ENCODE data around the gene UNC119. TPM values are rescaled to one million over a fixed set of nuclear protein-coding genes. Genes with fewer than 3 reads are reported as not detected.

Gene UNC119
- total RNA-seq, 1 experiment from 2014 or later = 44.7 TPM

DNA sequence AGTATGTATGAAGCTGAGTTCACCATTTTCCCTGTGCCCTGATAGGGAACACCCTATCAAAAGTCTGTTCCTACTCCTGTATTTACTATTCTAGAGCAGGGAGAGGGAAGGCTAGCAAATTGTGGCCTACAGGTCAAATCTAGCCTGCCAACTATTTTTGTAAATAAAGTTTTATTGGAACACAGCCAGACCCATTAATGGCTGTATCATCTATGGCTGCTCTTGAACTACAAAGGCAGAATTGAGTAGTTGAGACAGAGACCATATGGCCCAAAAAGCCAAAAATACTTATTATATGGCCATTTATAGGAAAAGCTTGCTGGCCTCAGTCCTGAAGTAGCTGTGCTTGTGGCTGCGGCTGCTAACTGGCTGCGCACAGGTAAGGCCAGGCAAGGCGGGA, 28.5 kb upstream of the UNC119 start:
- Histone ChIP-seq H3K27me3 (ENCODE audit: control insufficient read depth, insufficient read depth, low read length) (no peaks in the 10 kb centered on the region), H3K27ac (ENCODE audit: low read length) (no peak overlapping the region), H3K9me3 (ENCODE audit: control insufficient read depth, insufficient read depth, low read depth, low read length) (no peaks in the 10 kb centered on the region), H3K4me1 (ENCODE audit: control insufficient read depth, insufficient read depth, low read length) (peaks cover 5% of the 10 kb centered on the region; the same call in 1 of the 2 replicates), H3K4me3 (ENCODE audit: low read depth in 2 of 2, low read length in 2 of 2) (no peak overlapping the region), H3K36me3 (ENCODE audit: control insufficient read depth, insufficient read depth, low read length) (peaks cover 20% of the 10 kb centered on the region)
- in situ Hi-C loops (cut with HindIII; ENCODE audit: low pct_unique_long_range_greater_than_20kb, low sequenced_read_pairs) (no loop called here), intact Hi-C loops (cut with micrococcal nuclease; ENCODE audit: unreplicated experiment) (no loop called here)
- ATAC-seq (no peak), DNase-seq (ENCODE audit: low read depth, low spot score) (no peak)
- no TSS peak for BruUV-seq (replicated peaks)
- TF ChIP-seq SIN3A (IDR thresholded peaks at IDR 0.05; ENCODE audit: borderline replicate concordance, insufficient read depth, low read depth, low read length) = no peak
- TF ChIP-seq, protein P1, sequence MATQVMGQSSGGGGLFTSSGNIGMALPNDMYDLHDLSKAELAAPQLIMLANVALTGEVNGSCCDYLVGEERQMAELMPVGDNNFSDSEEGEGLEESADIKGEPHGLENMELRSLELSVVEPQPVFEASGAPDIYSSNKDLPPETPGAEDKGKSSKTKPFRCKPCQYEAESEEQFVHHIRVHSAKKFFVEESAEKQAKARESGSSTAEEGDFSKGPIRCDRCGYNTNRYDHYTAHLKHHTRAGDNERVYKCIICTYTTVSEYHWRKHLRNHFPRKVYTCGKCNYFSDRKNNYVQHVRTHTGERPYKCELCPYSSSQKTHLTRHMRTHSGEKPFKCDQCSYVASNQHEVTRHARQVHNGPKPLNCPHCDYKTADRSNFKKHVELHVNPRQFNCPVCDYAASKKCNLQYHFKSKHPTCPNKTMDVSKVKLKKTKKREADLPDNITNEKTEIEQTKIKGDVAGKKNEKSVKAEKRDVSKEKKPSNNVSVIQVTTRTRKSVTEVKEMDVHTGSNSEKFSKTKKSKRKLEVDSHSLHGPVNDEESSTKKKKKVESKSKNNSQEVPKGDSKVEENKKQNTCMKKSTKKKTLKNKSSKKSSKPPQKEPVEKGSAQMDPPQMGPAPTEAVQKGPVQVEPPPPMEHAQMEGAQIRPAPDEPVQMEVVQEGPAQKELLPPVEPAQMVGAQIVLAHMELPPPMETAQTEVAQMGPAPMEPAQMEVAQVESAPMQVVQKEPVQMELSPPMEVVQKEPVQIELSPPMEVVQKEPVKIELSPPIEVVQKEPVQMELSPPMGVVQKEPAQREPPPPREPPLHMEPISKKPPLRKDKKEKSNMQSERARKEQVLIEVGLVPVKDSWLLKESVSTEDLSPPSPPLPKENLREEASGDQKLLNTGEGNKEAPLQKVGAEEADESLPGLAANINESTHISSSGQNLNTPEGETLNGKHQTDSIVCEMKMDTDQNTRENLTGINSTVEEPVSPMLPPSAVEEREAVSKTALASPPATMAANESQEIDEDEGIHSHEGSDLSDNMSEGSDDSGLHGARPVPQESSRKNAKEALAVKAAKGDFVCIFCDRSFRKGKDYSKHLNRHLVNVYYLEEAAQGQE (IDR thresholded peaks at IDR 0.05; ENCODE audit: insufficient read depth in 1 of 2, low read depth in 2 of 2, low read length in 1 of 2) = no peak
- TF ChIP-seq, protein P2, sequence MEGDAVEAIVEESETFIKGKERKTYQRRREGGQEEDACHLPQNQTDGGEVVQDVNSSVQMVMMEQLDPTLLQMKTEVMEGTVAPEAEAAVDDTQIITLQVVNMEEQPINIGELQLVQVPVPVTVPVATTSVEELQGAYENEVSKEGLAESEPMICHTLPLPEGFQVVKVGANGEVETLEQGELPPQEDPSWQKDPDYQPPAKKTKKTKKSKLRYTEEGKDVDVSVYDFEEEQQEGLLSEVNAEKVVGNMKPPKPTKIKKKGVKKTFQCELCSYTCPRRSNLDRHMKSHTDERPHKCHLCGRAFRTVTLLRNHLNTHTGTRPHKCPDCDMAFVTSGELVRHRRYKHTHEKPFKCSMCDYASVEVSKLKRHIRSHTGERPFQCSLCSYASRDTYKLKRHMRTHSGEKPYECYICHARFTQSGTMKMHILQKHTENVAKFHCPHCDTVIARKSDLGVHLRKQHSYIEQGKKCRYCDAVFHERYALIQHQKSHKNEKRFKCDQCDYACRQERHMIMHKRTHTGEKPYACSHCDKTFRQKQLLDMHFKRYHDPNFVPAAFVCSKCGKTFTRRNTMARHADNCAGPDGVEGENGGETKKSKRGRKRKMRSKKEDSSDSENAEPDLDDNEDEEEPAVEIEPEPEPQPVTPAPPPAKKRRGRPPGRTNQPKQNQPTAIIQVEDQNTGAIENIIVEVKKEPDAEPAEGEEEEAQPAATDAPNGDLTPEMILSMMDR (IDR thresholded peaks at IDR 0.05) = no peak
- TF ChIP-seq TCF7L2 (IDR thresholded peaks at IDR 0.05; ENCODE audit: low read depth, low read length) = no peak
- ChIA-PET CTCF (no interaction called here), POLR2A (no interaction called here)

DNA sequence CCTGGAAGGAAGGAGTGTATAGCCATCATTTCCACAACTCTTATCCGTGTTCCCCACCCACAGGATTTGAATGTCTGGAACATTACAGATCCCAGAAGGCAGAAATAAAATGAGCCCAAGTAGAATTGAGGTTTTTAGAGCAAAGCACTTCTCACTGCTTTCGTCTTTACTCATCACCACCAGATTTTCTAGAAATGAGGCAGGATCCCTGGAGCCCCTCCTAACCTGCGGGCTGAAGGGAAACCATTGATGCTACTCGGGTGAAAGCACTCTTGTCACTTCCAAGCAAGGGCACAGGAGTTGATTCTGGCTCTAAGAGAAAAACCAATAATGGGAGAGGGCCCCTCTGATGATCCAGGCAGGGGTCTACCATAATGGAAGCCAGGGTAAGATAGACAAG, 27.1 kb upstream of the UNC119 start:
- H3K27me3 ChIP-seq (ENCODE audit: control insufficient read depth, insufficient read depth, low read length) = no peaks in the 10 kb centered on the region
- ChIA-PET CTCF (no interaction called here), POLR2A (no interaction called here)
- in situ Hi-C loops (cut with HindIII; ENCODE audit: low pct_unique_long_range_greater_than_20kb, low sequenced_read_pairs) = no loop called here
- H3K4me3 ChIP-seq (ENCODE audit: low read depth in 2 of 2, low read length in 2 of 2) = no peak overlapping the region
- BruUV-seq (replicated peaks) = no TSS peak
- H3K9me3 ChIP-seq (ENCODE audit: control insufficient read depth, insufficient read depth, low read depth, low read length) = no peaks in the 10 kb centered on the region
- ATAC-seq (no peak), DNase-seq (ENCODE audit: low read depth, low spot score) (no peak)
- peaks cover 17% of the 10 kb centered on the region for H3K36me3 ChIP-seq (ENCODE audit: control insufficient read depth, insufficient read depth, low read length)
- intact Hi-C loops (cut with micrococcal nuclease; ENCODE audit: unreplicated experiment) = no loop called here
- no peak overlapping the region for H3K27ac ChIP-seq (ENCODE audit: low read length)
- no peak for TF ChIP-seq TCF7L2 (IDR thresholded peaks at IDR 0.05; ENCODE audit: low read depth, low read length)
- TF ChIP-seq SIN3A (IDR thresholded peaks at IDR 0.05; ENCODE audit: borderline replicate concordance, insufficient read depth, low read depth, low read length) = no peak
- TF ChIP-seq, protein P2 (IDR thresholded peaks at IDR 0.05) = no peak
- no peak for TF ChIP-seq POLR2AphosphoS5 (IDR thresholded peaks at IDR 0.05; ENCODE audit: low read depth, low read length)
- TF ChIP-seq, protein P1 (IDR thresholded peaks at IDR 0.05; ENCODE audit: insufficient read depth in 1 of 2, low read depth in 2 of 2, low read length in 1 of 2) = no peak
- peaks cover 5% of the 10 kb centered on the region; the same call in 1 of the 2 replicates for H3K4me1 ChIP-seq (ENCODE audit: control insufficient read depth, insufficient read depth, low read length)
